GM19397 (cell line): ENCODE data around the gene MGA.

ENCODE experiments used
- ATAC-seq: cut with Tn5 transposase; IDR thresholded peaks from one replicate; pipeline ENCODE4 v1.9.1; 2021; ENCODE audit warnings: mild to moderate bottlenecking, moderate library complexity; ENCODE audit not compliant: unreplicated experiment

MGA gene

DNA sequence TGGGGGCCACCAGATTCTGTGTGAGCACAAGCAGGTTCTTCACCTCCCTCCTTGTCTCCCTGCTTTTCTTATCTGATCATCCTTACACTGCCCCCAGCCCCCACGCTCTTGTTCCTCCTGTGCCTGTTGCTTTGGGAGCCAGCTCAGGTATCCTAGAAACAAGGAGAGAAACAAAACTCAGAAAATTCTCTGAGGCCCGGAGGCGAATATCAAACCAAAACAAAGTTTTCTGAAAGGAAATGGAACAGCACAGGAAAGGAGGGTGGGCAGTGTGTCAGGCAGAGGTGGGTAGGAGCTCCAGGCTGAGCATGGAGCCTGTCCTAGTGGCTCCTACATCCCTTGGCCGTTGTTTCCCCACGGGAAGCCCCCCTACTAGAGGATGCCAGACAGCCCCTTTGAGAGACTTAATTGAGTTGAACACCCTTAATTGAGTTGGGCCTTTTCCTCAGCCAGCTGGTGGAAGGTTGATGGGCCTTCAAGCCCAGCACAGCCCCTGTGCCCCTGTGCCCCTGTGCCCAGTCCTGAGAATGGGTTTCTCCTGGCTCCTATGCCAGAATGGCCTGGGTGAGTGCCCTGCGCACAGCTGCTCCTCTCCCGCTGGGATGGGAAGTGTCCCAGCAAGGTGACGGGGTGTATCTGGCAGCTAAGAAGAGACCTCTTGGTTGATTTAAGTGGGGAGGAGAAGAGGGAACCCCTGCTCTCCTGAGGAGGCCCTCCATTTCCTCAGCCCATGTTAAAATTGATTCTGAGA is 144.9 kb downstream of the MGA start:
- ATAC-seq, result no peak

- no peak for ATAC-seq
Observed at GRCh38 chr15:41805711-41806110, 145.5 kb downstream of the MGA start.

- no peak for ATAC-seq
Observed at GRCh38 chr15:41806291-41807181, 146.3 kb downstream of the MGA start.

GRCh38 chr15:41809121-41809520 is 148.9 kb downstream of the MGA start:
- ATAC-seq, result no peak

GRCh38 chr15:41809526-41810220 is 149.5 kb downstream of the MGA start:
- ATAC-seq, result no peak

DNA sequence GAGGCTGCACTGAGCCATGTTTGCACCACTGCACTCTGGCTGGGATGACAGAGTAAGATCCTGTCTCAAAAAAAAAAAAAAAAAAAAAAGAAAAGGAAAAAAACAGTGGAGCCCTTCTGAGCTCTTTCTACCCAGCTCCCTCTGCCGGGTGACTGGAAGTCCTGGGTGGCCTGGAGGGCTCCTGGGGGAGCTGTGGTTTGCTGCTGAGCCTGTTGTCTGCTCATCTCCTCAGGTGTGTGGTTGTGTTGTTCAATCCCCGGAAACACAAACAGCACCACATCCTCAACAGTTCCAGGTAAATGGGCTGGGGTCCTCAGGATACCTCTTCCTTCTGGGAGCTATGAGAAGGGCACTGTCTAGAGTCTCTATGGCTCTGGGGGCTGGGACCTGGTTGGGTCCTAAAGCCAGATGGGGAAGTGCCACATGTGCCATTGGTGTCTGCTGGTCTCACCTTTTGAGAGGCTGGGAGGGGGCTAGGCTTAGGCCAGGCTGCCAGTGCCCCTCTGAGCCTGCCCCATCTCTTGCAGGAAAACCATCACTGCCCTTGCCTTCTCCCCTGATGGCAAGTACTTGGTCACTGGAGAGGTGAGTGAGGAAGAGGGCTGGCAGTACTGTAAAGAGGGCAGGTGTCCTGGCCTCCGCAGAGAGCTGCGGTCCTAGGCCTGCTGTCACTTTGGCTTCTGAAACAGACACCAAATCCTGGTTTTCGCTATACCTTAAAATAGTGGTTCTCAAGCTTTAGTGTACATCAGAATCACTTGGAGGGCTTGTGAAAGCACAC is 150.6 kb downstream of the MGA start:
- ATAC-seq, result no peak

GRCh38 chr15:41811432-41812195 is 151.4 kb downstream of the MGA start:
- ATAC-seq, result no peak

- ATAC-seq, result no peak
Observed at GRCh38 chr15:41812820-41813375, 152.7 kb downstream of the MGA start.

DNA sequence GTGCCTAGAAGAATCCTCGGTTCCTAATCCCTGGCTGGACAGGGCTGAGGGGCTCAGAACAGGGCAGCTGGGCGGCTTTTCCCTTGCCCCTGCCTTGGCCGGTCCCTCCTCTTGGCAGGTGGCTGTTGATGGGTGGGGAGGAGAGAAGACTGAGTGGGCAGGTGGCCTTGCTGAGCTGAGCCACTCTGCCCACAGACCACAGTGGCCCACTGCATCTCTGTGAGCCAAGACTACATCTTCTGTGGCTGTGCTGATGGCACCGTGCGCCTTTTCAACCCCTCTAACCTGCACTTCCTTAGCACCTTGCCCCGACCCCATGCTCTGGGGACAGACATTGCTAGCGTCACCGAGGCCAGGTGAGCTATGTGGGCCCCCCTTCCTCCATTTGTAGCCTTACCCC is 153.2 kb downstream of the MGA start:
- no peak for ATAC-seq

DNA sequence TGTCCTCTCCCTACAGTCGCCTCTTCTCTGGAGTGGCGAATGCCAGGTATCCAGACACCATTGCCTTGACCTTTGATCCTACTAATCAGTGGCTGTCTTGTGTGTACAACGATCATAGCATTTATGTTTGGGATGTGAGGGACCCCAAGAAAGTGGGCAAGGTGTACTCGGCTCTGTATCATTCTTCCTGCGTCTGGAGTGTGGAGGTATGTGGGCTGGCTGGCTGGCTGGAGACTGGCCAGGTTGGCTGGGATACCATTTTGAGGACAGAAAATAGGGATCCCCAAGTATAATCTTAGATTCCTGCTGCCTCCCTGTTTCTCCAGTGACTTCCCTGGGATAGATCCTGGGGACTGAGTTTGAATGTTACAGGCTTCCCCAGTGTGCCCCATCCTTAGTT is 154.3 kb downstream of the MGA start:
- ATAC-seq, result no peak

GRCh38 chr15:41816788-41817187 is 156.6 kb downstream of the MGA start:
- ATAC-seq, result no peak

DNA sequence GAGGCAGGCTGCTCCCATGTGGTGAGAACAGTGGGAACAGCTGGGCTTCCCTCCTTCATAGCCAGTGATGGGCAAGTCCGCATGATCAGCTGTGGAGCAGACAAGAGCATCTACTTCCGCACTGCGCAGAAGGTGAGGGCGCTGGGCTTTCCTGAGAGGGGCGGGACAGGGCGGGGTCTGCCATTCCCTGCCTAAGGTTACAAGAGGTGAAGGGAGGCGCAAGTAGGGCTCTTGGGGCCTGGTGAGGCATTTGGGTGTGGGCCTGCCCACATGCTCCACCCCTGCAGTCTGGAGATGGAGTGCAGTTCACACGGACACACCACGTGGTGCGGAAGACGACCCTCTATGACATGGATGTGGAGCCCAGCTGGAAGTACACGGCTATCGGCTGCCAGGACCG is 157.1 kb downstream of the MGA start:
- ATAC-seq, result no peak

DNA sequence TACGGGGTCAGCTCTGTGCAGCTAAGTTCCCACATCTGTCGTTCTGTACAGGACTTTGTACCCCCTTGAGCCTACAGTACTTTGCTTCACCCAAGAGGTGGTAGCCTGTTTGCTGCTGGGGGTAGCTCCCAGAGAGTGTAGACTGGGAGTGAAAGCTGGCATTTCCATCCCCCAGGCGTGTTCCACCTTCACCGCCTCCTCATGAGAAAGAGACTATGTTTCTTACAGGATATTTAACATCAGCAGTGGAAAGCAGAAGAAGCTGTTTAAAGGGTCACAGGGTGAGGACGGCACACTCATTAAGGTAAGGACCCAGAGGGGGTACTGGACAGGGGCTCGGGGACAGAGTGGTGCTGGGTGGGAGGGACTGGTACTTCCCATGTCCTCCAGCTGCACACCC is 157.6 kb downstream of the MGA start:
- no peak for ATAC-seq

GRCh38 chr15:41819455-41820050 is 159.3 kb downstream of the MGA start:
- ATAC-seq, result no peak

DNA sequence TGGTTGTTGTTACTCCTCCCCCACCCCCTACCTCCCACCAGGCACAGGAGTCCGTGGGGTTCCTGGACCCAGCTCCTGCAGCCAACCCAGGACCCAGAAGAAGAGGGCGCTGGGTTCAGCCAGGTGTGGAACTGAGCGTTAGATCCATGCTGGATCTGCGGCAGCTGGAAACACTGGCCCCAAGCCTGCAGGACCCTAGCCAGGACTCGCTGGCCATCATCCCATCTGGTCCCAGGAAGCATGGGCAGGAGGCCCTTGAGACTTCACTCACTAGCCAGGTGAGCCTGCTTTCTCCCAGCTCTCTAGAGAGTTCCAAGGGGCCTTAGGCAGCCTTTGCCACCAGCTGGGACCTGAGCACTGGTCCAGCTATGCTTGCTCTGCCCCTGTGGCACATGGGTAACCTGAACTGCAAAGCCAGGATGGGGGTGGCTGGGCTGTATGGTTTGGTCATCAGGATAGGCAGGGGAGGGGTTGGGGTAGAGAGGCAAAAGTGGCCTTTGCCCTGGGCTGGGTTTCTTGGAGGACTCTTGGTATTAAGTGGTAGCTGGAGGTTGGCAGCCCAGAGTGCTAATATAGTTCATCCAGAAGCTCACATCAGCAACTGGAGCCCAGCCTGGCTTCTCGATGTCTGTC is 160.7 kb downstream of the MGA start:
- no peak for ATAC-seq

DNA sequence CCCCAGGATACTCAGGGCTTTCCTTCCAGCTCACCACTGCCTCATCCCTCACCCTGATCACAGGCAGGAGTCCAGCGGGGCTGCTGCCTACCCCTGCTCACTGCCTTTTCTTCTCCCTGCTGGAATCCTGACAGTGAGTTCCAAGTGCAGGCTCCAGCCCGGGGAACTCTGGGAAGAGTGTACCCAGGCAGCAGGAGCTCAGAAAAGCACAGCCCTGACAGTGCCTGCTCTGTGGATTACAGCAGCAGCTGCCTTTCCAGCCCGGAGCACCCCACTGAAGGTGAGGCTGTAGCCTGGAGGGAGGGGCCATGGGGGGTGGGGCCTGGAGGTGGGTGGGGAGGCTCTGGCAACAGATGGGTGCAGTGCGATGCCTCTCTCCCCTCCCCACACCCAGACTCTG is 161.6 kb downstream of the MGA start:
- ATAC-seq, result no peak

DNA sequence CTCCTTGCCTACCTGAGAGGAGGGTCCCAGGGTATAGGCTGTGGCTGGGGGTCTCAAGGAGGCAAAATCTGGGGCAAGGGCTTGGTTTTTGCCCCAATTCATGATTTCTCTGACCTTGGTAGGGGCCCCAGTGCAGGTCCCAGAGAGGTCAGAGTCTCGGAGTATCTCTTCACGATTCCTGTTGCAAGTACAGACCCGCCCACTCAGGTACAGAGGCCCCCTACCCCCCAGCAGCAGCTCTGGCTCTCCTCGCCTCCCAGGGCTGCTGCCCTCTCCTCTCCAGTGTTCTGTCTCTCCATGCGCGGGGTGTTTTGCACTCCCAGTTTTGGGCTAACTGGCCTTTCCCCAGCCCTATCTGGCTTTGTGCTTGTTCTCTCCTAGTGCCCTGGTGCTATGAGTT is 162.3 kb downstream of the MGA start:
- no peak for ATAC-seq
